ENCODE measurements around the gene AUTS2. TPM values are rescaled to one million over a fixed set of nuclear protein-coding genes. Genes with fewer than 3 reads are reported as not detected.

The AUTS2 gene
- polyA plus RNA-seq, 1 donor (not counting 4 experiments of a cell fraction or from before 2014, with no cell fraction given): 4.7 TPM

DNA sequence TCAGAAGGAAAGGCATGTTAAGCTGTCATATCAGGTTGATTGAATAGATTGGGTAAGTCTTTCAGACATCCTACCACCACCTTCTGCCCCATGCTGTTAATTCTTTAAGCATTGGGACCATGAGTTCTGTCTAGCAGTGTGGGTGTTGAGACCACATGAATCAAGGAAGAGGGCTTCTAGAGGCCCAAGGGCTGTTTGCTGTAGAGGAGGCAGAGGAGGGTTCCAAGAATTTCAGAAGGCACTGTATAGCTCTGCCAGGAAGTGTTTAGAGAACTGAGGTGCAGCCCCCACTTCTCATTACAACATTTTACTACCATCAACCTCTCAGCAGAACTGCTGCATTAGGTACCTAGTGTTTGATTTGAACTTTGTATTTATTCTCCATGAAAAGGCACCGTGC is 720.2 kb downstream of the AUTS2 start:
- DNase-seq (ENCODE audit: low read depth, low spot score): no peak
- H3K9me3 ChIP-seq (ENCODE audit: control insufficient read depth, low read depth, low read length): no peaks in the 10 kb centered on the region
- no peak overlapping the region for H3K4me3 ChIP-seq (ENCODE audit: control insufficient read depth in 2 of 3, extremely low read depth in 1 of 3, insufficient read depth in 2 of 3, low read depth in 1 of 3, low read length in 3 of 3)
- no peak overlapping the region for H3K4me2 ChIP-seq (ENCODE audit: control insufficient read depth, extremely low read depth, insufficient read depth, low read depth, low read length)
- no peaks in the 10 kb centered on the region for H3K9me1 ChIP-seq (ENCODE audit: control insufficient read depth, extremely low read depth, insufficient read depth, low read length)
- no peak overlapping the region for H2AFZ ChIP-seq (ENCODE audit: control insufficient read depth, low read length)
- H3K36me3 ChIP-seq (ENCODE audit: control insufficient read depth in 2 of 2, extremely low read depth in 1 of 2, insufficient read depth in 2 of 2, low read length in 2 of 2): no peaks in the 10 kb centered on the region
- no peaks in the 10 kb centered on the region for H3K27me3 ChIP-seq (ENCODE audit: control insufficient read depth, extremely low read depth, insufficient read depth, low read length)
- H3K79me2 ChIP-seq (ENCODE audit: control insufficient read depth, insufficient read depth, low read length): no peaks in the 10 kb centered on the region
- TF ChIP-seq, protein P1, sequence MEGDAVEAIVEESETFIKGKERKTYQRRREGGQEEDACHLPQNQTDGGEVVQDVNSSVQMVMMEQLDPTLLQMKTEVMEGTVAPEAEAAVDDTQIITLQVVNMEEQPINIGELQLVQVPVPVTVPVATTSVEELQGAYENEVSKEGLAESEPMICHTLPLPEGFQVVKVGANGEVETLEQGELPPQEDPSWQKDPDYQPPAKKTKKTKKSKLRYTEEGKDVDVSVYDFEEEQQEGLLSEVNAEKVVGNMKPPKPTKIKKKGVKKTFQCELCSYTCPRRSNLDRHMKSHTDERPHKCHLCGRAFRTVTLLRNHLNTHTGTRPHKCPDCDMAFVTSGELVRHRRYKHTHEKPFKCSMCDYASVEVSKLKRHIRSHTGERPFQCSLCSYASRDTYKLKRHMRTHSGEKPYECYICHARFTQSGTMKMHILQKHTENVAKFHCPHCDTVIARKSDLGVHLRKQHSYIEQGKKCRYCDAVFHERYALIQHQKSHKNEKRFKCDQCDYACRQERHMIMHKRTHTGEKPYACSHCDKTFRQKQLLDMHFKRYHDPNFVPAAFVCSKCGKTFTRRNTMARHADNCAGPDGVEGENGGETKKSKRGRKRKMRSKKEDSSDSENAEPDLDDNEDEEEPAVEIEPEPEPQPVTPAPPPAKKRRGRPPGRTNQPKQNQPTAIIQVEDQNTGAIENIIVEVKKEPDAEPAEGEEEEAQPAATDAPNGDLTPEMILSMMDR (optimal IDR thresholded peaks at IDR 0.05 in 1 of 3, IDR thresholded peaks at IDR 0.05 in 1 of 3, conservative IDR thresholded peaks at IDR 0.05 in 1 of 3; ENCODE audit: extremely low read depth in 1 of 3, insufficient read depth in 2 of 3, low read length in 3 of 3): no peak
- TF ChIP-seq EZH2 (IDR thresholded peaks at IDR 0.05; ENCODE audit: low read length): no peak
- H3K9ac ChIP-seq (ENCODE audit: control insufficient read depth, extremely low read depth, insufficient read depth, low read length): no peak overlapping the region
- H3K4me1 ChIP-seq (ENCODE audit: control insufficient read depth, extremely low read depth, insufficient read depth, low read length): peaks cover 31% of the 10 kb centered on the region
- no peaks in the 10 kb centered on the region for H4K20me1 ChIP-seq (ENCODE audit: control insufficient read depth, extremely low read depth, insufficient read depth, low read length)
- dilution Hi-C loops (cut with MboI; ENCODE audit: extremely low pct_ligation_motif_present, low sequenced_read_pairs): no loop called here
- peak; percentile 57 for FAIRE-seq
- no peak overlapping the region for H3K27ac ChIP-seq (ENCODE audit: control insufficient read depth, insufficient read depth, low read length)

DNA sequence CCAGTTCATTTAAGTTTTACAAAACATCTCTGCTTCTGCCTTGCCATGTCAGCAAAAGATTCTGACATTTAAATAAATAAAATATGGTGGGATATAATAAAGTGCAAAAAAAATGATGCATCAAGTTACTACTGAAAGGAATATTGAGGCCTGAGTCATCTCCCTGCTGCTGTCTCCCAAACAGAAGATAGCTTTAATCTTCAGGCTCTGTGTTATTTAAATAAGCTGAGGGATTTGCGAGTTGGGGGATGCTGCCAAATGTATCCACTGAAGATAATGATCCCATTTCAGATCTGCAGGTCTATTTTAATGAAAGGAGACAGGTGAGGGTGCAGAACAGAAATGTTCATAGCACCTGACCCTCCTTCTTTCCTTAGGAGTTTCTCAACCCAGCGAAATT is 720.8 kb downstream of the AUTS2 start:
- dilution Hi-C loops (cut with MboI; ENCODE audit: extremely low pct_ligation_motif_present, low sequenced_read_pairs): no loop called here
- Histone ChIP-seq H3K27me3 (ENCODE audit: control insufficient read depth, extremely low read depth, insufficient read depth, low read length) (no peaks in the 10 kb centered on the region), H3K9me1 (ENCODE audit: control insufficient read depth, extremely low read depth, insufficient read depth, low read length) (no peaks in the 10 kb centered on the region), H3K9me3 (ENCODE audit: control insufficient read depth, low read depth, low read length) (no peaks in the 10 kb centered on the region), H2AFZ (ENCODE audit: control insufficient read depth, low read length) (no peak overlapping the region), H3K27ac (ENCODE audit: control insufficient read depth, insufficient read depth, low read length) (no peak overlapping the region), H3K9ac (ENCODE audit: control insufficient read depth, extremely low read depth, insufficient read depth, low read length) (no peak overlapping the region), H3K4me2 (ENCODE audit: control insufficient read depth, extremely low read depth, insufficient read depth, low read depth, low read length) (no peak overlapping the region), H3K4me3 (ENCODE audit: control insufficient read depth in 2 of 3, extremely low read depth in 1 of 3, insufficient read depth in 2 of 3, low read depth in 1 of 3, low read length in 3 of 3) (no peak overlapping the region), H3K36me3 (ENCODE audit: control insufficient read depth in 2 of 2, extremely low read depth in 1 of 2, insufficient read depth in 2 of 2, low read length in 2 of 2) (no peaks in the 10 kb centered on the region), H4K20me1 (ENCODE audit: control insufficient read depth, extremely low read depth, insufficient read depth, low read length) (no peaks in the 10 kb centered on the region), H3K4me1 (ENCODE audit: control insufficient read depth, extremely low read depth, insufficient read depth, low read length) (peaks cover 31% of the 10 kb centered on the region), H3K79me2 (ENCODE audit: control insufficient read depth, insufficient read depth, low read length) (no peaks in the 10 kb centered on the region)
- FAIRE-seq: no peak
- TF ChIP-seq EZH2 (IDR thresholded peaks at IDR 0.05; ENCODE audit: low read length): no peak
- TF ChIP-seq, protein P1 (optimal IDR thresholded peaks at IDR 0.05 in 1 of 3, IDR thresholded peaks at IDR 0.05 in 1 of 3, conservative IDR thresholded peaks at IDR 0.05 in 1 of 3; ENCODE audit: extremely low read depth in 1 of 3, insufficient read depth in 2 of 3, low read length in 3 of 3): no peak
- DNase-seq (ENCODE audit: low read depth, low spot score): no peak
